Large intestine (tissue), 3 donors: Measurements from ENCODE around the gene INAVA. TPM values are rescaled to one million over a fixed set of nuclear protein-coding genes. Genes with fewer than 3 reads are reported as not detected.
A peak's percentile ranks its signal among the peaks of the same experiment; 100 is the strongest.

Experiments used
- DNase-seq, 2 donors: peaks; one replicate each; pipeline versions ENCODE4 v3.0.0 to v3.0.0-alpha.2; 2013
- H3K27ac ChIP-seq: one replicate; pipeline ENCODE4 v1.5.1; 2013; ENCODE audit warnings: low read length
- H3K27me3 ChIP-seq: 2 replicates; pipeline ENCODE4 v1.6.1; 2013; ENCODE audit warnings: low read length; ENCODE audit not compliant: control insufficient read depth, insufficient read depth
- H3K36me3 ChIP-seq: 2 replicates; pipeline ENCODE4 v1.6.1; 2013; ENCODE audit warnings: low read length; ENCODE audit not compliant: control insufficient read depth, insufficient read depth
- H3K4me1 ChIP-seq: one replicate; pipeline ENCODE4 v1.6.1; 2013; ENCODE audit warnings: low read length; ENCODE audit not compliant: control insufficient read depth, insufficient read depth
- H3K4me3 ChIP-seq: one replicate; pipeline ENCODE4 v1.5.1; 2013; ENCODE audit warnings: low read length
- H3K9me3 ChIP-seq: one replicate; pipeline ENCODE4 v1.6.1; 2013; ENCODE audit warnings: mild to moderate bottlenecking, low read depth, low read length, moderate library complexity; ENCODE audit not compliant: control insufficient read depth
- WGBS: methylation state at CpG from one replicate; pipeline ENCODE4 v1.1.5; 2013; ENCODE audit warnings: low lambda C conversion rate; ENCODE audit not compliant: insufficient coverage; 5-methylcytosine and 5-hydroxymethylcytosine counted together
- polyA plus RNA-seq: library from polyadenylated mRNA; unstranded; fragments of 120-200 nt; gene quantifications from one replicate; pipeline ENCODE4 v1.2.1, GENCODE V29; 2013

Gene INAVA
- polyA plus RNA-seq, 1 donor, result 101 TPM

- peak overlapping the region; percentile 99 for H3K27ac ChIP-seq
These were observed 2.0 kb downstream of the INAVA start for GRCh38 chr1:200896531-200897196.

GRCh38 chr1:200897259-200897658 is 2.6 kb downstream of the INAVA start:
- Histone ChIP-seq H3K27ac (peak overlapping the region; percentile 99), H3K4me3 (peak overlapping the region; percentile 29), H3K9me3 (no peaks in the 10 kb centered on the region), H3K36me3 (peaks cover 47% of the 10 kb centered on the region), H3K27me3 (no peaks in the 10 kb centered on the region), H3K4me1 (peaks cover 55% of the 10 kb centered on the region)
- whole genome bisulfite sequencing, result no CpG with 5 or more reads among the region's 5 CpGs
- peak; percentile 71 to 85 for DNase-seq

More at GRCh38 chr1:200896531-200897196, 2.0 kb downstream of the INAVA start:
- Histone ChIP-seq H3K27me3 (no peaks in the 10 kb centered on the region), H3K9me3 (no peaks in the 10 kb centered on the region), H3K4me3 (peak overlapping the region; percentile 94), H3K36me3 (peaks cover 41% of the 10 kb centered on the region), H3K4me1 (peaks cover 55% of the 10 kb centered on the region)
- WGBS, result no CpG with 5 or more reads among the region's 10 CpGs
- peak; percentile 97 to 100 for DNase-seq

- WGBS, result no CpG with 5 or more reads among the region's 3 CpGs
- Histone ChIP-seq H3K36me3 (peaks cover 59% of the 10 kb centered on the region), H3K27me3 (no peaks in the 10 kb centered on the region), H3K4me3 (no peak overlapping the region), H3K9me3 (no peaks in the 10 kb centered on the region), H3K27ac (peak overlapping the region; percentile 99), H3K4me1 (peaks cover 42% of the 10 kb centered on the region)
- no peak for DNase-seq
These were observed 4.3 kb downstream of the INAVA start for GRCh38 chr1:200899015-200899386.

- no CpG with 5 or more reads among the region's 10 CpGs for WGBS
- Histone ChIP-seq H3K27ac (peak overlapping the region; percentile 99), H3K4me1 (peaks cover 37% of the 10 kb centered on the region), H3K4me3 (no peak overlapping the region), H3K27me3 (no peaks in the 10 kb centered on the region), H3K36me3 (peaks cover 64% of the 10 kb centered on the region), H3K9me3 (no peaks in the 10 kb centered on the region)
- DNase-seq, result peak in 1 of 2 donors; percentile 40
These were observed 4.8 kb downstream of the INAVA start for GRCh38 chr1:200899451-200899915.

GRCh38 chr1:200899954-200900867 is 5.5 kb downstream of the INAVA start:
- DNase-seq, result no peak
- peaks cover 41% of the 10 kb centered on the region for H3K4me1 ChIP-seq
- H3K4me3 ChIP-seq, result no peak overlapping the region
- H3K27ac ChIP-seq, result peak overlapping the region; percentile 99
- no CpG with 5 or more reads among the region's 16 CpGs for WGBS
- peaks cover 71% of the 10 kb centered on the region for H3K36me3 ChIP-seq
- no peaks in the 10 kb centered on the region for H3K9me3 ChIP-seq
- H3K27me3 ChIP-seq, result no peaks in the 10 kb centered on the region

GRCh38 chr1:200900877-200901276 is 6.2 kb downstream of the INAVA start:
- peaks cover 76% of the 10 kb centered on the region for H3K36me3 ChIP-seq
- H3K27me3 ChIP-seq, result no peaks in the 10 kb centered on the region
- H3K4me3 ChIP-seq, result no peak overlapping the region
- no CpG with 5 or more reads among the region's 17 CpGs for WGBS
- H3K9me3 ChIP-seq, result no peaks in the 10 kb centered on the region
- peaks cover 43% of the 10 kb centered on the region for H3K4me1 ChIP-seq
- H3K27ac ChIP-seq, result peak overlapping the region; percentile 99
- DNase-seq, result no peak

GRCh38 chr1:200901350-200901749 is 6.7 kb downstream of the INAVA start:
- H3K27ac ChIP-seq, result no peak overlapping the region

GRCh38 chr1:200901796-200902444 is 7.2 kb downstream of the INAVA start:
- Histone ChIP-seq H3K4me1 (peaks cover 44% of the 10 kb centered on the region), H3K27ac (no peak overlapping the region), H3K36me3 (peaks cover 81% of the 10 kb centered on the region), H3K9me3 (no peaks in the 10 kb centered on the region), H3K4me3 (no peak overlapping the region), H3K27me3 (no peaks in the 10 kb centered on the region)
- DNase-seq, result no peak
- no CpG with 5 or more reads among the region's 8 CpGs for WGBS

More at GRCh38 chr1:200901350-200901749, 6.7 kb downstream of the INAVA start:
- peaks cover 43% of the 10 kb centered on the region for H3K4me1 ChIP-seq
- DNase-seq, result no peak
- H3K27me3 ChIP-seq, result no peaks in the 10 kb centered on the region
- H3K9me3 ChIP-seq, result no peaks in the 10 kb centered on the region
- peaks cover 76% of the 10 kb centered on the region for H3K36me3 ChIP-seq
- no CpG with 5 or more reads among the region's 5 CpGs for WGBS
- H3K4me3 ChIP-seq, result no peak overlapping the region

GRCh38 chr1:200903793-200904192 is 9.1 kb downstream of the INAVA start:
- H3K27ac ChIP-seq, result no peak overlapping the region
- no CpG with 5 or more reads among the region's 5 CpGs for WGBS
- H3K4me1 ChIP-seq, result peaks cover 46% of the 10 kb centered on the region
- H3K9me3 ChIP-seq, result no peaks in the 10 kb centered on the region
- peaks cover 86% of the 10 kb centered on the region for H3K36me3 ChIP-seq
- DNase-seq, result no peak
- no peak overlapping the region for H3K4me3 ChIP-seq
- H3K27me3 ChIP-seq, result no peaks in the 10 kb centered on the region

GRCh38 chr1:200904772-200905171 is 10.1 kb downstream of the INAVA start:
- no peak for DNase-seq
- H3K27ac ChIP-seq, result no peak overlapping the region
- H3K4me1 ChIP-seq, result peaks cover 45% of the 10 kb centered on the region
- no peaks in the 10 kb centered on the region for H3K27me3 ChIP-seq
- H3K9me3 ChIP-seq, result no peaks in the 10 kb centered on the region
- peaks cover 86% of the 10 kb centered on the region for H3K36me3 ChIP-seq
- no peak overlapping the region for H3K4me3 ChIP-seq
